ENCODE results near the gene MIPEP. TPM values are rescaled to one million over a fixed set of nuclear protein-coding genes. Genes with fewer than 3 reads are reported as not detected.
"Not testable (repeated sequence)": the region's sequence is repeated elsewhere in the genome, so short reads cannot be mapped to it uniquely, and the experiment has no call there.

Gene MIPEP
- total and polyA plus RNA-seq, 9 donors, result 7.7 to 11.7 (median 9.2) TPM

DNA sequence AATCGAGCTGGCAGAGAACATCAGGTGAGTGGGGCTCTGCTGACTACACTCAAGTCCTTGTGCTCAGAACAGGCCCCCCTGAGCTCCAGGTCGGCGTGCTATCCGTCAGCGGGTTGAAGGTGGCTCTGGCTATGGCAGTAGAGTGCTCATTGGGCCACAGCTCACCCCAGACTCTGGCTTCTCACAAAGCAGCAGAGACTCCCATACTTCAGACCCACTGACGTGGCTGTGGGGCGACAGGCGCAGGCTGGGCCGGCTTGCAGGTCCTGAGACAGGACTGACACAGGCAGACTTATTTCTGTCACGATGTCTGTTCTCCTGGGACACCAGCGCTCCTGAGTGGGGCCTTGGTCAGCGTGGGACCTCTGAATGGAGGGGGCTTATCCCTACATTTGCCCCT, 5.5 kb upstream of the MIPEP start:
- not testable (repeated sequence) for H3K9me3 ChIP-seq (replicated peaks; ENCODE audit: control insufficient read depth, low read depth, low read length); H3K36me3 ChIP-seq (ENCODE audit: control insufficient read depth, insufficient read depth, low read length); H3K4me3 ChIP-seq (ENCODE audit: low read length); DNase-seq; H3K4me1 ChIP-seq (ENCODE audit: control insufficient read depth, insufficient read depth, low read length); H3K27ac ChIP-seq (ENCODE audit: low read length); H3K27me3 ChIP-seq (ENCODE audit: control insufficient read depth, insufficient read depth, low read length)
- WGBS (ENCODE audit: insufficient coverage), result 73% methylated on average over 4 of the region's 12 CpGs

DNA sequence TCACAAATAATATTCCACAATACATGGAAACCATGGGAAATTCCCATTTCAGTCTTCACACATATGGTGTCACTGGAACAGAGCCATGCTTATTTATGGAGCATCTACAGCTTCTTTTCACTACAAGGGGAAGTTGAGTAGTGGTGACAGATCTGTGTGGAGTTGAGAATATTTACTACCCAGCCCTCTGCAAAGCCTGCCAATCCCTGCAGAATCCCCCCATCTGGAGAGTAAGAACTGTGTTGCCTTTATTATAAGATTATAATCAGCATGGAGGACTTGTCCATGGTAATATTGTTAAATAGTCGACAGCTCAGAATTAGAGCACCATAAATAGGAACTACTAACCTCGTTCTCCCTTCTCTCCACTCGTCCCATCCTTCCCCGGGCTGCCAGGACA, 4.6 kb upstream of the MIPEP start:
- not testable (repeated sequence) for DNase-seq; H3K27ac ChIP-seq (ENCODE audit: low read length); H3K9me3 ChIP-seq (replicated peaks; ENCODE audit: control insufficient read depth, low read depth, low read length); H3K36me3 ChIP-seq (ENCODE audit: control insufficient read depth, insufficient read depth, low read length); H3K27me3 ChIP-seq (ENCODE audit: control insufficient read depth, insufficient read depth, low read length); H3K4me3 ChIP-seq (ENCODE audit: low read length); H3K4me1 ChIP-seq (ENCODE audit: control insufficient read depth, insufficient read depth, low read length)
- WGBS (ENCODE audit: insufficient coverage), result no CpG with 5 or more reads among the region's 4 CpGs

DNA sequence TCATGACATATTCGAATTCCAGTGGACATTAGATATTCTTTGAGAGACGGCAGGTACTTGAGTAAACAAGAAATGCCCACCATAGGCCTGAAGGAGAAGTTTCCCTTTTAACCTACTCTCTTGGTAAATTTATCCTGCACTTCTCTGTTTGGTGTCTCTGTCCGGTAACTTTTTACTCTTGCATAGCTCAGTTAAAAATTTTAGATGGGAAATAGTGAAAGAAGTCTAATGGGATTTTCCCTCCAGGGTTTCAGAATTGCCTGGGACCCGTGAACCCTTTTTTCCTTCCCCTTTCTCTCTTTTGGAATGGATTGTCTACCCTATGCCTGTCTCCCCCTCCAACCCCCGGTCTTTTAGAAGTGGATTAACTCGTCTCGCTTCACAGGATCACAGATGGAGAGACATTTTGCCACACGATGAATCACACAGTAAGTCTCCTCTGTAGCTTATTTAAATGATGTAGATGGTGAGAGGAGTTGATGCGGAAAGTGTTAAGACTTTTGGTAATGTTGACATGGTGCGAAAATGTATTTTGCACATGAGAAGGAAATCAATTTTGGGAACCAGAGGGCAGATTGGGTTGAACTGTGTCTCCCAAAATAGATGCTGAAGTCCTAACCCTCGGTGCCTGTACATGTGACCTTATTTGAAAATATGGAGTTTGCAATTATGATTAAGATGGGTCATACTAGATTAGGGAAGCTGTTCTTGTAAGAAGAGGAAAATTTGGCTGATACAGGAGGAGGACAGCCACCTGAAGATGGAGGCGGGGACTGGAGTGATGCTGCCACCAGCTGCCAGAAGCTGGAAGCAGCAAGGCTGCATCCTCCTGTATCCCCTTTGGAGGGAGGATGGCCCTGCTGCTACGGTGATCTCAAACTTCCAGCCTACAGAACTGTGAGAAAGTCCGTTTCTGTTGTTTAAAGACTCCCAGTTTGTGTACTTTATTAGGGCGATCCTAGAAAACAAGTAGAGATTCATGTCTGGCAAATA, 711 bp upstream of the MIPEP start:
- WGBS (ENCODE audit: insufficient coverage), result 51% methylated on average over 7 of the region's 15 CpGs
- Histone ChIP-seq H3K4me3 (ENCODE audit: low read length) (peak overlapping the region; percentile 20), H3K36me3 (ENCODE audit: control insufficient read depth, insufficient read depth, low read length) (peaks cover under 1% of the 10 kb centered on the region), H3K27me3 (ENCODE audit: control insufficient read depth, insufficient read depth, low read length) (no peaks in the 10 kb centered on the region), H3K4me1 (ENCODE audit: control insufficient read depth, insufficient read depth, low read length) (peaks cover 4% of the 10 kb centered on the region), H3K9me3 (replicated peaks; ENCODE audit: control insufficient read depth, low read depth, low read length) (no peaks in the 10 kb centered on the region), H3K27ac (ENCODE audit: low read length) (no peak overlapping the region)
- peak; percentile 21 for DNase-seq

GRCh38 chr13:23884361-23884760, 4.8 kb downstream of the MIPEP start:
- H3K27me3 ChIP-seq (ENCODE audit: control insufficient read depth, insufficient read depth, low read length); H3K4me3 ChIP-seq (ENCODE audit: low read length); H3K27ac ChIP-seq (ENCODE audit: low read length); H3K4me1 ChIP-seq (ENCODE audit: control insufficient read depth, insufficient read depth, low read length); H3K36me3 ChIP-seq (ENCODE audit: control insufficient read depth, insufficient read depth, low read length); DNase-seq; H3K9me3 ChIP-seq (replicated peaks; ENCODE audit: control insufficient read depth, low read depth, low read length): not testable (repeated sequence)
- WGBS (ENCODE audit: insufficient coverage), result no CpG with 5 or more reads among the region's 3 CpGs

DNA sequence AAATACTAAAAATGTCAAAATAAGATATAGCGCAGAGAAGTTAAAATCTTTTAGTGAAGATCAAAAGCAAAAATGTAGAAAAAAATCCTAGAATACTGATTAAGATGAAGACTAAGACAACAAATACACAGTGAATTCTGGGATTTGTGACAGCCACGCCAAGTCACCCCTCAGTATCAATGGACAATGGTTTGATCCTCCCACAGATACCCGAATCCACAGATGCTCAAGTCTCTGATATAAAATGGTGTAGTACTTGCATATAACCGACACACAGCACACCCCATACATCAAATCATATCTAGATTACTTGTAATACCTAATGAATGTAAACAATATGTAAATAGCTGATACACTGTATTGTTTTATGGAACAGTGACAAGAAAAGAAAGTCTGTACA, 5.9 kb downstream of the MIPEP start:
- DNase-seq, result no peak
- no CpG with 5 or more reads among the region's 4 CpGs for WGBS (ENCODE audit: insufficient coverage)
- no peak overlapping the region for H3K27ac ChIP-seq (ENCODE audit: low read length)
- H3K36me3 ChIP-seq (ENCODE audit: control insufficient read depth, insufficient read depth, low read length), result peaks cover 10% of the 10 kb centered on the region
- no peaks in the 10 kb centered on the region for H3K27me3 ChIP-seq (ENCODE audit: control insufficient read depth, insufficient read depth, low read length)
- peaks cover under 1% of the 10 kb centered on the region for H3K4me1 ChIP-seq (ENCODE audit: control insufficient read depth, insufficient read depth, low read length)
- no peak overlapping the region for H3K4me3 ChIP-seq (ENCODE audit: low read length)
- no peaks in the 10 kb centered on the region for H3K9me3 ChIP-seq (replicated peaks; ENCODE audit: control insufficient read depth, low read depth, low read length)

DNA sequence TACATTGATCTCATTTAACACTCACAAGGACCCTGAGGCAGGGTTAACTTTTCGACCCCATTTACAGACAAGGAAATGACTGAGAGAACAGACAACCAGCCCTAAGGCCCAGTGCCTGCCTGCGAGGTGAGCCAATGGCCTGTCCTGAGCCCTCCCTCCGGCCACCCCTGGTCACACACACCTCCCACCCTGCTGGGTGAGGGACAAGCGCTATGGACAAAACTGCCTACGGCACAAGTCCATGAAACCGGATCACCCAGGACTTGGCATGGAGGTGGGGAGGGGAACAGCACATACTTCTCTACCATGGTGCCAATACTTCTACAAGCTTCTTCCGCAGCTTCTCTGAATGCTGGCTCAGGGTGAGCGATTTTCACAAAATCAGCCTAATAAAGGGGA, 7.8 kb downstream of the MIPEP start:
- not testable (repeated sequence) for H3K27ac ChIP-seq (ENCODE audit: low read length); H3K27me3 ChIP-seq (ENCODE audit: control insufficient read depth, insufficient read depth, low read length); H3K9me3 ChIP-seq (replicated peaks; ENCODE audit: control insufficient read depth, low read depth, low read length); H3K4me3 ChIP-seq (ENCODE audit: low read length); H3K4me1 ChIP-seq (ENCODE audit: control insufficient read depth, insufficient read depth, low read length); DNase-seq
- peaks cover 10% of the 10 kb centered on the region for H3K36me3 ChIP-seq (ENCODE audit: control insufficient read depth, insufficient read depth, low read length)
- 33% methylated on average over 1 of the region's 8 CpGs for WGBS (ENCODE audit: insufficient coverage)

- not testable (repeated sequence) for H3K4me1 ChIP-seq (ENCODE audit: control insufficient read depth, insufficient read depth, low read length); H3K4me3 ChIP-seq (ENCODE audit: low read length); H3K27me3 ChIP-seq (ENCODE audit: control insufficient read depth, insufficient read depth, low read length); DNase-seq; H3K9me3 ChIP-seq (replicated peaks; ENCODE audit: control insufficient read depth, low read depth, low read length); H3K27ac ChIP-seq (ENCODE audit: low read length)
- WGBS (ENCODE audit: insufficient coverage), result 90% methylated on average over 2 of the region's 18 CpGs
- peaks cover 10% of the 10 kb centered on the region for H3K36me3 ChIP-seq (ENCODE audit: control insufficient read depth, insufficient read depth, low read length)
These were observed 8.5 kb downstream of the MIPEP start for GRCh38 chr13:23880493-23881401.

DNA sequence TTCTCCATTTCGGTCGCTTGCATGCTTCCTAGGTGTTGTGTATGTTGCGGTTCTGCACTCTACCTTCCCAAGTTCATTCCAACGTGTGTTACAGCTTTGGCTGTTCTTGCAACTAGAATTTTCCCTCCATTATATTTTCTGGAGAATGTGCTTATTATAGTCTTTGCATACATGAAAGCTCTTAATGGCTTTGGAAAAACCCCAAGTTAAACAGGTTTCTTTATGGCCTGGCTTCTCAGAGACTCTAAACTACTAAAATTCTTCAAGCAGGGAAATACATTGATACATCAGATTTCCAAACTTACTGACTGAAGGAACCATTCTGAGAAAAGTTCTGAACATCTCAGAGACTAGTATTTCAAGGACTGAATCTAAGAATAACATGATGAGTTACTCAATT, 11.9 kb downstream of the MIPEP start:
- H3K27ac ChIP-seq (ENCODE audit: low read length), result no peak overlapping the region
- DNase-seq, result no peak
- H3K9me3 ChIP-seq (replicated peaks; ENCODE audit: control insufficient read depth, low read depth, low read length), result no peaks in the 10 kb centered on the region
- no peaks in the 10 kb centered on the region for H3K4me1 ChIP-seq (ENCODE audit: control insufficient read depth, insufficient read depth, low read length)
- H3K27me3 ChIP-seq (ENCODE audit: control insufficient read depth, insufficient read depth, low read length), result no peaks in the 10 kb centered on the region
- H3K4me3 ChIP-seq (ENCODE audit: low read length), result no peak overlapping the region
- no CpG with 5 or more reads among the region's 4 CpGs for WGBS (ENCODE audit: insufficient coverage)
- peaks cover 4% of the 10 kb centered on the region for H3K36me3 ChIP-seq (ENCODE audit: control insufficient read depth, insufficient read depth, low read length)

DNA sequence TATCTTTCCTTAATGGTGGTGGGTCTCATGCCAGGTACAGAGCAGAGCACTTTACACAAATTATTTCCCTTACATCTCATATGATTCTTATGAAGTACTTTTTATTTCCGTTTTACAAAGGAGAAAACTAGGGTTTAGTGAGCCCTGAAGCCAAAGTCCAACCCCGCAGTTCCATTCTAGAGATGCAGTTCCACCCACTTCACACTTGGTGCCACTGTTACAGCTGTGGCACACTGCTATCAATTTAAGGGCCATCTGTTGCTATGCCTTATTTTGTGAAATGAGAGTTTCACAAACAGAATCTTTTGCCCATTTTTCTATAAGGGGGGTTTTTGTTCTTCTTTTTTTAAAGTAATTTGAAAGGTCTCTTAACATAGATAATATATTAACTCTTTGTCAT, 12.9 kb downstream of the MIPEP start:
- Histone ChIP-seq H3K9me3 (replicated peaks; ENCODE audit: control insufficient read depth, low read depth, low read length) (no peaks in the 10 kb centered on the region), H3K36me3 (ENCODE audit: control insufficient read depth, insufficient read depth, low read length) (peaks cover 4% of the 10 kb centered on the region), H3K4me3 (ENCODE audit: low read length) (no peak overlapping the region), H3K27me3 (ENCODE audit: control insufficient read depth, insufficient read depth, low read length) (no peaks in the 10 kb centered on the region), H3K4me1 (ENCODE audit: control insufficient read depth, insufficient read depth, low read length) (no peaks in the 10 kb centered on the region), H3K27ac (ENCODE audit: low read length) (no peak overlapping the region)
- DNase-seq, result no peak
- WGBS (ENCODE audit: insufficient coverage), result 60% methylated on average over 1 of the region's 2 CpGs

DNA sequence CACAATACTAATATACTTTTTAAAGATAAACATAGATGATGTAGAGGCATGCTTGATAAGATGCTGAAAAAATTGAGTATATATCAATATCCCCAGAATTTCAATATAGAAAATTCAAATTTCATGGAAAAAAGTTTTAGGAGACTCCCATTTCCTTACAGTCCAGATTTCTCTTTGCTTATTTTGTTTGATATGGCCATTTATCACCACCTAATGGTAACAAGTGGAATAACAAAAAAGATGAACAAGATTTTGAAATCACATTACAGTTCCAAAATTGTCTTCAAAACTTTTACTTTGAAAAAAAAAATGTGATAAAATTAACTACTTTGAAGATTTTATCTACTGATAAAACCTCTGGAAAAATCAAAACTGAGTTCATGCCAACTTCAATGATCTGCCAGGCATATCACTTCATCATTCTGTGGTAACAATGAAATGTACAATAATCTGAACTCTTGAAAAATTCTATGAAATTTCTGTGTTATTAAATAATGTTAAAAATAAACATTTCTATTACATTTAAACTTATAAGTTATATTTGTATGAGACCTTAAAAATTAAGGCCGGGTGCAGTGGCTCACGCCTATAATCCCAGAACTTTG, 17.5 kb downstream of the MIPEP start:
- WGBS (ENCODE audit: insufficient coverage), result no CpG with 5 or more reads among the region's 2 CpGs
- no peaks in the 10 kb centered on the region for H3K27me3 ChIP-seq (ENCODE audit: control insufficient read depth, insufficient read depth, low read length)
- peak; percentile 69 for DNase-seq

More for the DNA sequence above, 17.5 kb downstream of the MIPEP start:
- Histone ChIP-seq H3K4me1 (ENCODE audit: control insufficient read depth, insufficient read depth, low read length) (peaks cover 2% of the 10 kb centered on the region), H3K36me3 (ENCODE audit: control insufficient read depth, insufficient read depth, low read length) (no peaks in the 10 kb centered on the region), H3K27ac (ENCODE audit: low read length) (no peak overlapping the region), H3K9me3 (replicated peaks; ENCODE audit: control insufficient read depth, low read depth, low read length) (no peaks in the 10 kb centered on the region), H3K4me3 (ENCODE audit: low read length) (no peak overlapping the region)
